HG02840 (cell line): Measurements from ENCODE around the gene CAMTA1.

ENCODE experiments used
- ATAC-seq: cut with Tn5 transposase; IDR thresholded peaks from one replicate; pipeline ENCODE4 v1.9.1; 2021; ENCODE audit warnings: mild to moderate bottlenecking, moderate library complexity, moderate number of reproducible peaks; ENCODE audit not compliant: unreplicated experiment, low FRiP score

CAMTA1 gene

DNA sequence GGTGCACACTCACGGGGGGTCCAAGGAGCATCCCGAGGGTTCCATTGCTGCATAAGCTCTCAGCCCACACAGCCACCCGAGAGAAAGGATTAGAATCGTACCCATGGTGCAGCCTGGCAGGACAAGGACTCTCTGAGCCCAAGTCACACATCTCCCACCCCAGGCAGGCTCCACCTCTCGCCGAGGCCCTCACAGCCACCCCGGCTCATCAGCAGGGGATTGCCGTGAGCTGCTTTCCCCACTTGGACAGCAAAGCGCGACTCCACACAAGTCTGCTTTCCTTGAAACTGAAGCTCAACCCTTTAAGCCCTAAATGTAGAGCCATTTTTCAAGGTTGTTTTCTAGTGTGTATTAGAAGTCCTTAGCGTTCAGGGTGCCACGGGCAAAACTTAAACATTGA is 679.5 kb downstream of the CAMTA1 start:
- no peak for ATAC-seq

DNA sequence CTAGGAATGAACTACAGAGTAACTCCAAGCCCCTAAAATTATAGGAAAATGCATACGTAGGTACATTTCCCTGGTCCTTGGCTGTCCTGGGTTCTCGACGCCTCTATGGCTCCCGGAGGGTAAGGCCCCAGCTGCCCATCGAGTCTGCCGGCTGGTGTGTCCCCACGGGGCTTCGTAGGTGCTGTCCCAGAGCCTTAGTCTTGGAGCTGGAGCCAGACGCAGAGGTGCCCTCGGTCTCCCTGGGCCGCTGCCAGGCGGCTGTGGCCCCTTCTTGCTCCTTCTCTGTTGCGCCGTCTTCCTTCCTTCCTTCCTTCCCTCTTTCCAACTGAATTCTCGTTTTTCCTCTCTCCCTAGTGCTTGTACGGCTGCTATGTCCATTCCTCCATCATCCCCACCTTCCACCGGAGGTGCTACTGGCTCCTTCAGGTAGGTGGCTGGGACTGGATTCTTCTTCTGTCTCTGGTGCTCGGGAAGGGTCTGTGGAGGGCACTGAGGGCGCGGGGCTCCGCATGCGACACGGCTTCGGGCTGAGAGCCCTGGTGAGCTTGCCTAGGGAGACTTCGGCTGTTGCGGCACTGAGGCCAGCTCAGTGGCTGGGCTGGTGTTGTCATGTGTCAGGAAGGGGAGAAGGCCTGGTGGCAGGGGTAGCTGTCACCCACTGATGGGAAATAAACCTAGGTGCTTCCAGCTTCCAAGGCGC is 682.4 kb downstream of the CAMTA1 start:
- ATAC-seq, result no peak

DNA sequence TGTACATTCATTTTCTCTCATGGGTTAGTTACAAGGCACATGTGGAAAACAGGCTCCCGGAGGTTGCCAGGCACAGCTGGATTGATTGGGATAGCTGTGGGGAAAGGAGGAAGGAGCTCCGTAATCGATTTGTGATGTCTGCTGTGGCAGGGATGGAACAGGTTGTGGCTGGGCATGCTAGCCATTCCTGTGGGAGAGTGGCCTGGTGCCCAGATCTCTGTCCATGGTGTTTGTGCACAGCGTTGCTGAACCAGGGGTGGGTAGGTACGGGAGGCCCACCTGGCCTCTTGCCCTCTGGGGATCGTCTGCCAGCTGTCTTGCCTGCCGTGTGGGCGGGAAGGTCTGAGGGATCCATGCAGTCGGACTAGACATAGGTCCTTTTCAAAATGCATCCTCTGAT is 683.0 kb downstream of the CAMTA1 start:
- no peak for ATAC-seq

DNA sequence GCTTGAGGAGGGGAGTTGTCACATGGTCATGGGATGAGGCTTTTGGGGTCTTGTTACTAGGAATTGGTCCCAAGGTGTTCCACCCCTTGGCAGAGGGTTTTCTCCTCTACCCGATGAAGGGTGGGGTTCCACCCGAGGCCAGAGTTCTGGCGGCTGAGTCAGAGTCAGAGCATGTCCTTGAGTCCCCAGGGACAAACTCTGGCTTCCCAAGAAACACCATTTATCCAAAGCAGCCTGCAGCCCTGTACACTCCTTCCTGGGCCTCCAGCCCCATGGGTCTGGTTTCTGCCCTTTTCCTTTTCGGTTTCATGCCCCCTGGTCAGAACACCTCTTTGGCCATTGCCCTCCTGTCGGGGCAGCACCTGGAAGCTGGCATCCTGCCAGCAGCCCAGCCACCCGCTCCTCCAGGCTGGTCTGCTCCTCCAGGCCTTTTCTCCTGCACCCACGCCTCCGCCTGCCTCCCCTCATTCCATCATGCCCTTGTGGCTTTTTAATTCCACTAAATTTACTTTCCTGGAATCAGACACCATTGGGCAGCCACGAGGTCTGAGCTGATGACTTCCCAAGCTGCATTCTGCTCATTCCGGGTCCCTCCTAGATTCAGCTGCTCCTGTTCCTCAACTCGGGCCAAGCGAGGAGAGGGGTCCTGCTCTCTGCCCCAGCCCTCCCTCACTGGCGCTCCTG is 684.1 kb downstream of the CAMTA1 start:
- no peak for ATAC-seq

DNA sequence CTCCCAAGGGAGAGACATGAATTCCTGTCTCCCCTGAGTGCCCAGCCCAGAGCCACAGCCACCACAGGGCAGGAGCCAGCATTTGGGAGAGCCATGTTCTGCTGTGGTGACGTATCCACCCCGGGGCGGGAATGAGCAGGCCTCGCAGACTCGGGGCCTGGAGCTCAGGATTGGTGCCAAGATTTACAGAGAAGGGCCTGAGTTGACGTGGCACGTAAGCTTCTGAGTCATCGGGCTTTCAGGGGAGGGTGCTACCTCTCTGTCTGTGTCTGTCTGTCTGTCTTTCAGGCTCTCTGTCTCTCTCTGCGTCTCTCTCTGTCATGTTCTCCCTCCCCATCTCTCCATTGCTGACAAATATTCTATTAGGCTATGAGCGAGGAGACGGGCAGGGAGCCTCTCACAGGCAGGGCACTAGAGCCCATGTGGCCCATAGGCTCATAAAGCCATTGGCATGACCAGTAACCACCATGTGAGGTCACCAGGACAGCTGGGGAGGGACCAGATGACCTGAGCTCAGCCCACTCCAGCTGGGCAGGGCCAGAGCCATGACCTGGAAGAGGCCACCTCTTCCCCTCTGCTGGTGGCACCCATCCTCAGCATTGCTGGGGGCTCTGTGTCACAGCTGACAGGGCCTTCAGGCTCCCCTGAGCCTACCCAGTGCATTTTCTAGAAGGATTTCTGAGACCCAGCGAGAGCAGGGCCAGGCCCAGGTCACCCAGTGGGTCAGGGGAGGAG is 685.8 kb downstream of the CAMTA1 start:
- no peak for ATAC-seq

DNA sequence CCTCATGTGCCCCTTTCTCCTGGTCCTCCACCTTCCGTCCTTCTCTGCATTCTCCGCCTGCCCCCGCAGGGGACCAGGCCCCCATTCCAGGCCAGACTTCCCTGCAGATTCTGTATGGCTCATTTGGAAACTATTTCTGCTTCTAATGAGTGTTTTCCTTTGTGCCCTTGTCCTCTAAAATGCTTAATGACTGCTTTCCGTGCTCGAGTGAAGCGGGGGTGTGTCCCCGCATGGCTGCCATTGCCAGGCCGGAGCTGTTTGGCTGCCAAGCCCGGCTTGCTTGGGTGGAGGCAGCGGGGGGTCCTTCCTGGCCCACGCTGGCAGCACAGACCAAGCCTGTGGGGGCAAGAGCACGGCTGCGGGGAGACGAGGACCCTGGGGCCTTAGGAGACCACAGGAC is 686.6 kb downstream of the CAMTA1 start:
- no peak for ATAC-seq

DNA sequence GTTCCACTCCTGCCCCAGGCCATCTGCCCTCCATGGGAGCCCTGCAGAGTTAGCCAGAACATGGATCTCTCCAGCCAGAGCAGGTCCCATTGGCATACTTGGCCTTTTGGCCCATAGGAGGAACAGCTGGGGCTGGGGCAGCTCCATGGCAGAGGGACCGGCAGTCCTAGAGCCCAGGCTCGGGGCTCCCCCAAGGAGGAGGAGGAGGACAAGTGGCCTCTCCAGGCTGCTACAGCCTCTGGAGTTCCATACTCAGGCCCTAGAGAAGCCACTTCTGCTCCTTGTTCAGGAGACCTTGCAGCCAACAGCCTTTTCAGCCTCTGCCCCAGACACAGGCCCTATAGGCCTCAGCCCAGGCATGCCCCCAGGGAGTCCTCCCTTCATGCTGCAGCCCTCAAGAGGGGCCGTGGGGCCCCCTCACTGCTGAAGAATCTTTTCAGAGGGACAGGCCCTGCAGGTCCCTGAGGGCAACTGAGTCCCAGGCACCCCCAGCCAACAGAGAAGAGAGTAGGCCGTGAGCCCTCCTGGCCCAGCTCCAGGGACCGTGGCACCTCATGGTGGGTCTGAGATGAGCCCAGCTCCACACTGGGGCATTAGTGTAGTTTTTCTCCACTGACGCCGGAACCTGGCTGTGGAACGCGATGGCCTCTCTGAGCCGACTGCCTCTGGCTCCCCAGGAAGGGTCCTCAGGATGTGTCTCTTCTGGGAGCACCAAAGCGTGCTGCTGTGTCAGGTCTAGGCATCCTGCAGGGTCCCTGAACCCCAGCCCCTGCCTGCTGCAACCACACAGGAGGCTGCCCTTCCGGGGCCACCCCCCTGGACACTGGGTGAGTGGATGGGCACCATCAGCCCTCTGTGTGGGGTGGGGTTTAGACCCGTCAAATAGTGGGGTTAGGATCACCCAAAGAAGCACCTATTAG is 688.2 kb downstream of the CAMTA1 start:
- ATAC-seq, result no peak

DNA sequence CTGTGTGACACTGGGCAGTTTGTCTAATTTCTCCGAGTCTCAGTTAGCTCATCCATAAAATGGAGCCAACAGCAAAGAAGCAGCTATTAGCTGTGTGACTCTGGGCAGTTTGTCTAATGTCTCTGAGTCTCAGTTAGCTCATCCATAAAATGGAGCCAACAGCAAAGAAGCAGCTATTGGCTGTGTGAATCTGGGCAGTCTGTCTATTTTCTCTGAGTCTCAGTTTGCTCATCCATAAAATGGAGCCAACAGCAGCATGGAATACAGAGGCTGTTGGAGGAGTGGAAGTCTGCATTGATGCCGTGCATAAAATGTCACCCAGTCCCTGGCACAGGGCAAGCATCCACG is 688.9 kb downstream of the CAMTA1 start:
- ATAC-seq, result no peak

DNA sequence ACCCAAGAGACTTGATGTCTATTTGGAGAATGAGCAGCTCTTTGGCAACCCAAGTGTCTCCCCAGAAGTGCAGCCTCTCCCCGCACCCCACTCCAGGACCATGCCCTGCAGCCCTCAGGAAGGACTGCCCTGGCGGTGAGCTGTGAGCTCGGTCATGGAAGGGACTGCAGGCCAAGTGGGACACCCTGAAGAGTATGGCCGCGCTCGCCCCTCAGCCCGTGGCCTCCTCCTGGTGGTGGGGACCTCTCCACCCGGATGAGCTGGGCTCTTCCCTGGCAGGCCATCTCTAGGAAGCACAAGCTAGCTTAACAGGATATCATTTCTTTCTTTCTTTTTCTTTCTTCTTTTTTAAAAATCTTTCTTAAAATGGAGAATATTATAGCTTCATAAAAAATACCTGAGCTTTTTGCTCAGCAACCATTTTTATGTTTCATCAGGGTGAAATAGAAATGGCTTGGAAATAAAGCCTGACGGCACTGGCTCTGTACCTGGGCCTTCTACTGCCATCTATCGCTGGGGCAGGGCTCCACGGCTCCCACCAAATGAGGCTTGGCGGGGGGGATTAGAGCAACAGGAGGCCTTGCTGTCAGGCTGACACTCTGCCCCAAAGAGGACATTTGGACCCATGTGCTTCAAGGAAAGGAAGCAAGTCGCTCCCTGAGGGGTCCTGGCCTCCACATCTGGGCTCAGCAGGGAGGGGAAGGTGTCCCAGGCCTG is 689.7 kb downstream of the CAMTA1 start:
- ATAC-seq, result no peak

DNA sequence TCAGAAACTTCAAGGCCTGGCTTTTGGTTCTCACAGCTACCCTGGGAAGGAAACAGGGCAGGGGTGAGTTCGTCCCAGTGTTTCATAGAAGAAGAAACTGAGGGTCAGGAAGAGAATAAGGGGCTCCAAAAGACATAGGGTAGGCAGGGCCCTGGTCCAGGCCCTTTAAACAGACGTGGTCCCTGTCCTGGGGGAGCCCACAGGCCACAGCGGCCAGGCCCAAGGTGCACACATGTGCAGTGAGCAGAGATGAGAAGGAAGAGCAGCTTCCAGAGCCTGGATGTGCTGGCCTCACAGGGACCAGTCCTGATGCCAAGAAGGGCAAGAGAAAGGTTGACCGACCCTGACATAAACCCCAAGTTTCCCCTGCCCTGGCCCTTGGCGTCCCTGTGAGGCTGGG is 690.4 kb downstream of the CAMTA1 start:
- no peak for ATAC-seq

DNA sequence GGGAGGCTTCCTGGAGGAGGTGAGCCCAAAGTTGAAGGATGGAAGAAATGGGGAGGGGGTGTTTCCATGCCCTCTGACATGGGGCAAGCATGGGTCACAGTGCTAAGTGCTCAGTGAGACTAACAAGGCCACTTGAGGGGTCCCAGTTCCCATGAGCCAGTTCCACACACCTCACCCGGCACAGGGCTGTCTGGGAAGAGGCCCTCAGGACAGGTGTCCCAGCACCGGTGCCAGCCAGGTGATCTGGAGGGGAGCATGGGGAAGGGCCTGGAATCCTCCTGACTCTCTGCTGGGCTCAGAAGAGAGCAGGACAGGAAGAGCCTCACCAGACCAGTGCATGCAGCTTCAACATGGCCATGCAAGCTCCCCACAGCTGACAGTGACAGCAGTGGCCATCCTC is 691.1 kb downstream of the CAMTA1 start:
- no peak for ATAC-seq

DNA sequence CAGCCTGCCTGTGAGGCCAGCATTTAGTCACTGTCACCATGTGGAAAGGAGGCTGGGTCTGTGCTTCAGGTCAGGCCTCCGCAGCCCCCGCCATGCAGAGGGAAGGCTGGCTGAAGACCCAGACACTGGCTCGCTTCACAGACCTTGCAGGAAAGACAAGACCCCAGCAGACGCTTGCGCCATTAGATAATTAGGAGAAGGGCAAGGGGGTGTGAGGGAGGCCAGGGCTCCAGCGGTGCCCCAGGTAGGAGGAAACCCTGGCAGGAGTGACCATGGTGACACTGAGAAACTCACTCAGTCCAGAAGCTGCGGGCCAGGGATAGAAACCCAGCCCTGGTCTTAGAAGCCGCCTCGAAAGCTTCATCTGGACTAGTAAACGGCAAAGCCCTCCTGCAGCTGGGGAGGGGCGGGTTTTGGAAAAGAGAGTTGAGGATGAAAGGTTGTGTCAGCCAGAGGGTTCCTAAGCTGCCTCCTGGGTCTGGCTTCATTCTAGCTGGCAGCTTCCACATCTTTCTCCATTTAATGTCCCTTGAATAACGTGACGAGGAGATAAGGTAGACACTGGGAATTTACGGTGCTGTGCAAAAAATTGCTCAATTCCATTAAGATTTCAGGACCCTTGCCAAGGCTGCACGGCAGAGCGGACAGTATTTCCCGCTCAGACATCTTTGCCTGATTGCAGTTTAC is 691.8 kb downstream of the CAMTA1 start:
- ATAC-seq, result no peak

DNA sequence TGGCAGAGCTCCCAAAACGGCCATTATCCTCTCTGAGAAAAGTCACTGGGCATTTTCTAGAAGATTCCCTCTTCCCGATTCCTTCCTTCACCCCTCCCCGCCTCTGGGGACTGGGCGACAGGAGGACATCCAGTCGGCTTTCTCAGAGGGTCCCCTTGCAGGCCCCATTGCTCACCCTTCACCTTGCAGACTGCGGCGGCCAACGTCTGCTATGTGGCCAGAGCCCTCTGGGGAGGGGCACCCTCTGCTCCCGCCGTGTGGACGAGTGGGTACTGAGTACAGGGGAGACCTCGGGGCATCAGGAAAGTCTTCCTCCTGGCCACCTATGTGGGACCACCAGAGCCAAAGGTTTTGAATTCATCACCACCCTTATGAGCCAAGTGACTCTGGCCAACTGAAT is 692.3 kb downstream of the CAMTA1 start:
- no peak for ATAC-seq

DNA sequence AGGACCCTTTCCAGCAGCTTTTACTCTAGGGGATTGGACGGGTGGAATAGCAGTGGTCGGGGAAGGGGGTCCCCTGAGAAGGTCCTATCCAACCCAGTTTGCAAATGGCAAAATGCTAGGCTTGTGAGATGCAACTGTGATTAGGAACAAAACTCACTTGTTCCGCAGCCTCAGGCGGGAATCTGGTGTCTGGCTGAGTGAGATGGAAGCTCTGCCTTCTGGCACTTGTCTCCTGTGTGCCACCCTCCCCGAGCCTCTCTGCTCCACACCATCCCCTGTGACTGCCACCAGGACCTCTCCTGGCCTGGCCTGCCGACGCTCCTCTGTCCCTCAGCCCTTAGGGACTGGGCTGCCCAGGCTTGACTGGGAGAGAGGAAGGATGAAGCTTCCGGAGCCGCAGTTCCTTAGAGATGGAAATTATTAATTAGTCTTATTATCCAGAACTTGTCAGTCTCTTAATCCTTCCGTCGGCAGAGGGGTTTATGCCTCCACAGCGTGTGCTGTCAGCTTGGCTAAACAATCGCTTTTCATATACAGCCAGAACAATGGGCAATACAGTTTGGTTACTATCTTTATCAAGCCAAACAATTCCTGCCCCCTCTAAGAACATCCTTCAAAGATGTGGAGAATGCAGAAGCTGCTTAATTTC is 693.0 kb downstream of the CAMTA1 start:
- no peak for ATAC-seq

DNA sequence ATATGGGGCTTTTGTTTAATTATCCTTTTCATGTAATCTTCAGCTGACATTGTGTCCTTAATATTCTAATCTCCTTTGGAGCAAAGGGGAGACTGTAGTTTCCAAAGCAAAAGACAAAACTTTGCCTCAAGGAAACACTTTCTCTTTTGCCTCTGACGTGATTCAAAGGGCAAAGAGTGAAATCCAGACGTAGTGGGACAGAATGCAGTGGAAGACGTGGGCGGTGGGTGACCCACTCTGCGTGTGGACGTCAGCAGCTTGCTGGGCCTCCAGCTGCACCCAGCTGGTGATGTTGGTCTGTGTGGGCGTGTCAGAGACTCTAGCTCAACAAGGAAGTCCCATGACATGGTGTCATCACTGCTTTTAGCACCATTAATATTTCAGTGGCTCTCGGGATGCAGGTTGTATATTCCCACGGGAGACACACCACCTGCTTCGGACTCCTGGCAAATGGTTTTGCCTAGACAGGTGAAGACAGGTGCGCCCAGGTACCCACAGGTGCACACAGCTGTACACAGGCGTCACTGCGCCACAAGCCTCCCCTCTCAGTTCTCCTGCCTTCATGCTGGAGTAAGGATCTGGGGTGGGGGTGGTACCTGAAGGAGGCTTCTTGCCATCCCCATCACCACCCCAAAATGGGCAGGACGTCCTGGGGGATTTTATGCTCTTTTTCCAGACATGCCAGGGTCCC is 693.7 kb downstream of the CAMTA1 start:
- no peak for ATAC-seq

DNA sequence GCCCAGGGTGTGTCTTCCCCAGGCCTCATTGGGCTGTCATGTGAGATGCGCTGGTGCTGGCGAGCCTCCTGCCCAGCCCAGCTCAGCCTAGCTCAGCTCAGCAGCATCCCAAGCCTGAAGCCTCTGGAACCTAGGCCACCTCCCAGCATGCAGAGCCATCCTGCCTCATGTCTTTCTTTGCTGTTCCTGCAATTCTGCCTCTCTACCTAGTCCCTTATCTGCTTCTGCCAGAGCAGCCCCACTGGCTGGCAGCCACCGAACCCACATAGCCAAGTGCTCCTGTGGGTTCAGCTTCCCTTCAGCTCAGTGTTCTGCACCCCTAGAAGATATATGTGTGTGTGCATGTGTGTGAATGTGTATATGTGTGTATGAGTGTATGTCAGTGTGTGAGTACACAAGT is 694.3 kb downstream of the CAMTA1 start:
- no peak for ATAC-seq

DNA sequence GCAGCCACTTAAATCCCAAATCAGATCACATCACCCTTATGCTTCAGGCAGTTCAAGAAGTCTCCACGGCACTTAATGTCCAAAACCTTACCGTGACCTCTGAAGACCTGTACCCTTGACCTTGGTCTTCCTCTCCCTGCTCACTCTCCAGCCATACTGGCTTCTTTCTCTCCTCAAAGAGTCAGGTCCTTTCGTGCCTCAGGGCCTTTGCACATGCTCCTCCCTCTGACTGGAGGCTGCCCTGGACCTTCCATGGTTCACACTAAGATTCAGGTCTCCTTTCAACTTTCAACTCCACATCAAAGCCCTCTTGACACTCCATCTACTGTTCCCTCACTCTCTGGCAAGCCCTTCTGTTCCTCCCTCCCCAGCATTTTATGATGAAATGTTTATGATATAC is 695.9 kb downstream of the CAMTA1 start:
- ATAC-seq, result no peak

DNA sequence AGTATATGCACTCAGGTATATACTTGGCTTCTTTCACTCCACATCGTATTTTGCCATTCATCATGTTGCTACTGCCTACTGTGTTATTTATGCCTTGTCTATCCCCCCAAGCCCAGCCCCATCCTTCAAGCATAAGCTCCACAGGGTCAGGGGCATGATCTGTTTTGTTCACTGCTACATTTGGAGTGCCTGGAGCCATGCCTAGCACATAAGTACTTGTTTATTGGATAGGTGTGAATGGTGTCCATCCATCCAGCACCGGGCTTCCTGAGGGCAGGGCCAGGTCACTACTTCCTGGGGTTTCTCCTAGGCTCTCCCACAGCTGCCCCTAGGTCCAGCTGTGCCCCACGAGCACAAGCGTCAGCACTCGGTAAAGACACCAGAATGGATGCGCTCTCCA is 696.8 kb downstream of the CAMTA1 start:
- no peak for ATAC-seq
